Stimulated activated CD8-positive, alpha-beta memory T cell treated with anti-CD3 and anti-CD28 coated beads, Interleukin-12 subunit alpha, Interleukin-12 subunit beta, amount 100 ng/mL, for 4 hours (primary cell): ENCODE data around the gene SOCS1.
A peak's percentile ranks its signal among the peaks of the same experiment; 100 is the strongest.

Experiments
- DNase-seq: peaks from one replicate; pipeline ENCODE4 v3.0.0-alpha.2; 2020; ENCODE audit warnings: low read depth

The SOCS1 gene

GRCh38 chr16:11245222-11245737 is 10.7 kb downstream of the SOCS1 start:
- DNase-seq: no peak

GRCh38 chr16:11242658-11243057 is 13.3 kb downstream of the SOCS1 start:
- no peak for DNase-seq

GRCh38 chr16:11241480-11242204 is 14.4 kb downstream of the SOCS1 start:
- DNase-seq: no peak

GRCh38 chr16:11240636-11241473 is 15.1 kb downstream of the SOCS1 start:
- no peak for DNase-seq

GRCh38 chr16:11239644-11240632 is 16.1 kb downstream of the SOCS1 start:
- DNase-seq: no peak

GRCh38 chr16:11238272-11239202 is 17.5 kb downstream of the SOCS1 start:
- no peak for DNase-seq

GRCh38 chr16:11236461-11237254 is 19.3 kb downstream of the SOCS1 start:
- DNase-seq: no peak

GRCh38 chr16:11235703-11235991 is 20.4 kb downstream of the SOCS1 start:
- no peak for DNase-seq

GRCh38 chr16:11234884-11235702 is 20.9 kb downstream of the SOCS1 start:
- DNase-seq: no peak

GRCh38 chr16:11233727-11234376 is 22.2 kb downstream of the SOCS1 start:
- peak; percentile 60 for DNase-seq

- peak; percentile 78 for DNase-seq
These were observed 22.9 kb downstream of the SOCS1 start for GRCh38 chr16:11232852-11233726.

GRCh38 chr16:11232302-11232851 is 23.6 kb downstream of the SOCS1 start:
- DNase-seq: no peak

- DNase-seq: no peak
These were observed 24.5 kb downstream of the SOCS1 start for GRCh38 chr16:11231367-11231970.

- no peak for DNase-seq
These were observed 26.1 kb downstream of the SOCS1 start for GRCh38 chr16:11229906-11230305.

GRCh38 chr16:11229432-11229831 is 26.6 kb downstream of the SOCS1 start:
- DNase-seq: no peak

- no peak for DNase-seq
These were observed 30.1 kb downstream of the SOCS1 start for GRCh38 chr16:11225677-11226549.
